GM18873 (cell line): ENCODE results near the gene NMT1.

Experiments
- ATAC-seq: cut with Tn5 transposase; IDR thresholded peaks from one replicate; pipeline ENCODE4 v1.9.1; 2021; ENCODE audit warnings: mild to moderate bottlenecking, moderate library complexity, moderate number of reproducible peaks; ENCODE audit not compliant: unreplicated experiment, low FRiP score

NMT1 gene

GRCh38 chr17:45132320-45132571 lies 71.1 kb downstream of the NMT1 start, which contains the start of gene PLCD3:
Gene PLCD3, minus strand, starts transcription at chr17:45132515. Its CDS starts 105 bp downstream, at chr17:45132410.
- no peak for ATAC-seq

GRCh38 chr17:45132572-45133463 lies 71.7 kb downstream of the NMT1 start:
- no peak for ATAC-seq

- ATAC-seq, result peak; percentile 87
These were observed 74.3 kb downstream of the NMT1 start, which contains the start of gene ACBD4 for GRCh38 chr17:45135192-45135977. Gene ACBD4, plus strand, starts transcription at chr17:45135687. Its CDS starts 458 bp downstream, at chr17:45136145.

- ATAC-seq, result no peak
These were observed 75.1 kb downstream of the NMT1 start for GRCh38 chr17:45135978-45136791.

DNA sequence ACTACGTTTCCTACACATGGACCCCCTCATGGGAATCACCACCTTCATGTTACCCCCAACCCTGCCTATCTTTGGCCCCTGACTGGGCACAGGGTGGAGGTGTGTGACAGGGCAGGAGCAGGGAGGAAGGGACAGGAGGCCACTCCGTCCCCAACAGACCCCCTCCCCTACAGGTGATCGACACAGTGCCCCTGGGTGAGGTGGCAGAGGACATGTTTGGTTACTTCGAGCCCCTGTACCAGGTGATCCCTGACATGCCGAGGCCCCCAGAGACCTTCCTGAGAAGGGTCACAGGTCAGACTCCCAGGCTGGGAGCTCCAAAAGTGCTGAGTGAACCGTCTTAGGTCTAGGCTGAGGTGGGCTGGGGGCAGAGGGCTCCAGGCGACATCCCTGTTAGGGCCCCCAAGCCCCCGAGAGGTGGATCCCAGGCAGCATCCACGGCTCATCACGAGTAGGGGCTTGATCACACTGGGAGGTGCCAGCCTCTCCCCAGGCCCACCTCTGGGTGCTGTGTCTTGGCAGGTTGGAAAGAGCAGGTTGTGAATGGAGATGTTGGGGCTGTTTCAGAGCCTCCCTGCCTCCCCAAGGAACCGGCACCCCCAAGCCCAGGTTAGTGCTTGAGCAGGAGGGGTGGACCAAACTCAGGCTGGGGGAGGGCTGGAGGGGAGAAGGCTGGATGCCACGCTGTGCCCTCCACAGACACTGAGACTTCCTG lies 75.9 kb downstream of the NMT1 start:
- ATAC-seq, result no peak

DNA sequence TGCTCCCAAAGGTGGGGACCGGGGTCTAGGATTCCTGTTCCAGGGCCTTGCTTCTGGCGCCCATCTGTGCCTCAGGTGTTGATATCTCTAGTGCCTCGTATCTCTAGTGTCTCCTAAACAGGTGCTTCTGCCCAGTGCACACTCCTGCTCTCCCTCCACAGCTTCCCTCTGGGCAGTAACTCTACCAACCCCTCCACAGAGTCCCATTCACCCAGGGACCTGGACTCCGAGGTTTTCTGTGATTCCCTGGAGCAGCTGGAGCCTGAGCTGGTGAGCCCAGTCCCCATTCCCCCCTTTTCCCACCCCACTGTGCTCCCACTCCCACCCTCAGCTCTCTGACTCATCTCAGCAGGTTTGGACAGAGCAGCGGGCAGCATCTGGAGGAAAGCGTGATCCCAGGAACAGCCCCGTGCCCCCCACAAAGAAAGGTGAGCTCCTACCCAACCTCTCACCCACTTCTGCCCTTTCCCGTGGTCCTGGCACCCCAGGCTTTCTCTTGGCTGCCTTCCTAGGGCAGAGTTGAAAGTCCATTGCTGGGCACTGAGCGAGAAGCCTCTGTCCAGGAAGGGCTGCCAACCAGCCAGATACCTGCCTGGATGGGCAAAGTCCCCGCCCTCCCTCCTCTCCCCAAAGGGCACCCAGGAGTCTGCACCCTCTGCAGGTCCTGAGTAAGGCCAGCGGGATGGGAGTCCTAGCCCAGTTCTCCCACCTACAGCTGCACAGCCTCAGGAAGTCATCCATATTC lies 76.6 kb downstream of the NMT1 start:
- no peak for ATAC-seq

- no peak for ATAC-seq
These were observed 77.9 kb downstream of the NMT1 start for GRCh38 chr17:45138911-45139532.

DNA sequence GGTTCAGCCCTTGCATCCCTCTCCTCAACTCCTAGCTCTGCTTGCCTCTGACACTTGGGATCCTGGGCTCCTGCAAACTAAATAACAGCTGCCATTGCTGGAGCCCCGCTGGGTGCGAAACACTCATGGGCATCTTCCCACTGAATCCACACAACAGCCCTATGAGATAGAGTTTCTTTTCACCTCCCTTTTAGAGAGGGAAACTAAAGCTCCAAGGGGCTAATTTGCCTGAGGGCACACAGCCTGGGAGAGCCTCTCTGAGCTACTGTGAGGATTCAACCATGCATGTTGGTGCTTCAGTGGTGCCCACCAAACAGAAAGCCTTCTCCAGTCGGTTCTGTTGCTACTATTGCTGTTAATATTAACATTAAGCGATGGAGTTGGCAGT lies 78.4 kb downstream of the NMT1 start:
- no peak for ATAC-seq

DNA sequence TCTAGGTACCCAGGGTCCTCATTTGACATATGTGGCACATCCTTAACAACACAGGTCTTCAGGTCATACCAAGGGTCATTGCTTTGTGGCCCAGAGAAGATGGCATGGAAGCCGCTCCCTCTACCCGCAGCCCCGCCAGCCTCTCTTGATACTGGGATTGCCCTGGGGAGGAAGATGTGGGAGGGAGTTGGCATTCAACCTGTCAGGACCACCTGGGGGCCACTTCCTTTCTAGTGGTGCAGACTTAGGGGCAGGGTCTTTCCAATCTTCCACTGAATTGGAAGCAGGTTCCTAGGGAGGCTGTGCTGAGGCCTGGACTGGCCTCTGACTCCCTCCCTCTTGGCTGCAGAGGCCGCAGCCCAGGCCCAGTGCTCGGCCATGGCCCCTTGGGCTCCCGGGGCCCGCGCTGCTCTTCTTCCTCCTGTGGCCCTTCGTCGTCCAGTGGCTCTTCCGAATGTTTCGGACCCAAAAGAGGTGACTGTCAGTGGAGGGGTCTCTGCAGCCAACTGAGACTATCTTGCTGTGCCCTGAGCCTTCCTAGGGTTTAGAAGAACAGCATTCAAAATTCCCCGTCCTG lies 82.1 kb downstream of the NMT1 start:
- ATAC-seq, result no peak

- ATAC-seq, result no peak
These were observed 82.7 kb downstream of the NMT1 start for GRCh38 chr17:45143767-45144198.

GRCh38 chr17:45144199-45145034 lies 83.3 kb downstream of the NMT1 start:
- no peak for ATAC-seq

GRCh38 chr17:45145035-45145389 lies 83.9 kb downstream of the NMT1 start:
- ATAC-seq, result no peak

DNA sequence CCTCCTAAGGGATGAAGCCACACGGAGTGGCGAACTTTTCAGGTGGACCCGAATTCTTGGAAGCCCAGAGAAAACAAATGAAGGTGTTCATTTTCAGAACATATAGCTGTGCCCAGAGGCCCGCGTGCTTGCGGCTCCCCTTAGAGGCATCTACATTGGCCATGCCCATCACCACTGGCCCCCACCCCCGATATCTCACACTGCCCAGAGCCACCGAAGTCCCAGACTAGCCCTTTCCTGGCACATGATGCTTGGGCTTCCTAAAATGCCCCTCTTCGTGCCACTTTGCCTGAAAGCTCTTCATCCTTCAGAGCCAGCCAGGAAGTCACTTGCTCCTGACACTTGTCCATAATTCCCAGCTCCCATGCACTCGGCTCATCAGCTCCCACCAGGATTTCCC lies 85.0 kb downstream of the NMT1 start:
- ATAC-seq, result no peak

- no peak for ATAC-seq
These were observed 85.4 kb downstream of the NMT1 start for GRCh38 chr17:45146592-45146889.

DNA sequence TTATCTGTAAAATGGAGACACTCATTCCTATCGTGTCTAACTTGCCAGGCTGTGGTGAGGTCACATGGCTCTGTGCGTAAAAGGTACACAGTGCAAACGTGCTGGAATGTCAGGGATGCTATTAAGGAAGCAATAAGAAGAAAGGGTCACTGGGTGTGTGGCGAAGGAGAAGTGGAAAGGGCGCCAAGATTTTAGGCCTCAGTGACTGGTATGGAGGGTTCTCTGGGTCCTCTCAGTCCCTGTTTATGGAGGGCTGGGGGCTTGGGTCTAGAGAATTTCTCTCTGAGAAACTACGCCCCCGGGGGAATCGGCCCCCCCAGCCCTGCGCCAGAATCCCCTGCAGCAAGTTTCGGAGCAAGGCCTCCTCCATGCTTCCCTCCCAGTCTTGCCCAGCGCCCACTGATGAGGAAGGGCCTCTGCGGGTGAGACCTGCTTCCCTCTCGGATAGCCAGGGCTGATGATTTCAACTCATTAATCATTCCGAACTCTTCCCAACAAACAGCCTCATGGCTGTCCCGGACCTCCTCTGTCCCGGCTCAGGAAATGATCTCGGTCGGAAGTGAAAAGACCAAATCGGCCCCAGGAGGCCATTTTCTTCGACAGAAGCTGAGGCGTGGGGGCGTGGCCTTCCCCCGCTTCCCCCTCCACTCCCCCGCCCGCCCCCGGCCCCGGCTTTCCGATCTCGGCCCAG lies 85.9 kb downstream of the NMT1 start:
- no peak for ATAC-seq

GRCh38 chr17:45147581-45148182 lies 86.6 kb downstream of the NMT1 start:
- ATAC-seq, result peak; percentile 12
